Duodenal mucosa (tissue), 2 donors: Measurements from ENCODE around the gene FOXL1.

Source experiments
- H3K27ac ChIP-seq: one replicate; pipeline ENCODE4 v1.7.0; 2013; ENCODE audit warnings: low read depth, low read length
- H3K27me3 ChIP-seq, 2 donors: one replicate each; pipeline ENCODE4 v1.7.0; 2013; ENCODE audit warnings: low read length in 2 of 2, control low read depth in 1 of 2; ENCODE audit not compliant: insufficient read depth in 2 of 2, control insufficient read depth in 1 of 2
- H3K36me3 ChIP-seq, 2 donors: one replicate each; pipeline ENCODE4 v1.7.0; 2013; ENCODE audit warnings: low read length in 2 of 2, control low read depth in 1 of 2; ENCODE audit not compliant: insufficient read depth in 2 of 2, control insufficient read depth in 1 of 2
- H3K4me1 ChIP-seq, 2 donors: one replicate each; pipeline ENCODE4 v1.7.0; 2013; ENCODE audit warnings: low read length in 2 of 2, control low read depth in 1 of 2; ENCODE audit not compliant: insufficient read depth in 2 of 2, control insufficient read depth in 1 of 2
- H3K4me3 ChIP-seq, 2 donors: one replicate each; pipeline ENCODE4 v1.7.0; 2013; ENCODE audit warnings: low read length in 2 of 2, low read depth in 1 of 2
- H3K9ac ChIP-seq, 2 donors: one replicate each; pipeline ENCODE4 v1.7.0; 2013; ENCODE audit warnings: low read length in 2 of 2, low read depth in 1 of 2
- H3K9me3 ChIP-seq, 2 donors: one replicate each; pipeline ENCODE4 v1.7.0; 2013; ENCODE audit warnings: low read length in 2 of 2, control low read depth in 1 of 2; ENCODE audit not compliant: control insufficient read depth in 1 of 2

FOXL1 gene

DNA sequence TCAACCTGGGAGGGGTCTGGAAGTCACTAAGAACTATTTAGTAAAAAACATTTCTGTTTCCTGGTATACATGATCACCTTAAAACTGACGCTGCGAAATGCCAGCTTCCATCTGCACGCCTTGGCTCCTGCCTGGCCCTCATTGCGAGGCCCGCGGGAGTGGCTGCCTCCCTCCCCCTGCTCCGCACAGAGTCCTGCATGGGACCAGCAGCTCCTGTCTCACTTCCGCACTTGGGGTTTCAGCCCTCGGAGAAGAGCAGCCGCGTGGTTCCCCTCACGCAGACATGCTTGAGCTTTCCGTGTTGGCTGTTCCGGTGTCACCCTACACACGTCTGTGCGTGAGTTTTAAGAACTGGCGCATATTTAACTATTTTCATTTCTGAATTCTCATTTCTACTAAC, 41.7 kb upstream of the FOXL1 start:
- Histone ChIP-seq H3K4me1 (no peaks in the 10 kb centered on the region), H3K9ac (no peak overlapping the region), H3K9me3 (no peaks in the 10 kb centered on the region), H3K4me3 (no peak overlapping the region), H3K27ac (no peak overlapping the region), H3K27me3 (no peaks in the 10 kb centered on the region), H3K36me3 (peaks cover 24 to 56% of the 10 kb centered on the region in 2 donors)

GRCh38 chr16:86537486-86537885, 40.9 kb upstream of the FOXL1 start:
- H3K4me3 ChIP-seq: no peak overlapping the region
- peaks cover 25 to 62% of the 10 kb centered on the region in 2 donors for H3K36me3 ChIP-seq
- no peaks in the 10 kb centered on the region for H3K9me3 ChIP-seq
- no peaks in the 10 kb centered on the region for H3K4me1 ChIP-seq
- no peaks in the 10 kb centered on the region for H3K27me3 ChIP-seq
- H3K9ac ChIP-seq: no peak overlapping the region
- H3K27ac ChIP-seq: no peak overlapping the region

DNA sequence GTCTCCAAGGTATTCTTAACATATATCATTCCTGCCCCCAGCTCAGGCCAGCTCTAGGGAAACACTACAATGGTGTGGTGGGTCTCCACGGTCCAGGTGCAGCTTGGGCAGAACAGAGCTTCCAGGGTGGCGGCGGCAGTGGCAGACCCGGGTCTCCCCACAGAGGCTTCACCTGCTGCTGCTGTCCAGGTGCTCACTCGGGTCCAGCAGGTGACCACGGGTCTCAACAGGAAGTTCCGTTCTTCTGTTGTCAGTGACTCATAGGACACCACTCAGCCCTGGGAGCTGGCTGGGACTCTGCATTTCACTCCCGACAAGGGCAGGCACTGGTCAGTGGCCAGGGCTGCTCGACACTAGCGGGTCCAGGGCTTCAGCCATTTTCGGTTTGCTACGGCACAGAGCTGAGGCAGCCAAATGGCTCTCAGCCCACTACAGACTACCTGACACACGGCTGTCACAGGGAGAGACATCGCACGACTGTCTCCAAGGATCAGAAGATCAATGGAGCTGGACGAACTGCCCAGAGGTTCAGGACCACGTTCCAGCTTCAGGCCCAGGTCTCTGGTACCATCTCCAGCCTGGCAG, 40.1 kb upstream of the FOXL1 start:
- peaks cover 25 to 64% of the 10 kb centered on the region in 2 donors for H3K36me3 ChIP-seq
- H3K4me3 ChIP-seq: no peak overlapping the region
- no peak overlapping the region for H3K9ac ChIP-seq
- H3K27ac ChIP-seq: no peak overlapping the region
- no peaks in the 10 kb centered on the region for H3K9me3 ChIP-seq
- no peaks in the 10 kb centered on the region for H3K4me1 ChIP-seq
- H3K27me3 ChIP-seq: no peaks in the 10 kb centered on the region

- no peaks in the 10 kb centered on the region for H3K4me1 ChIP-seq
Observed at GRCh38 chr16:86540894-86541293, 37.5 kb upstream of the FOXL1 start.

DNA sequence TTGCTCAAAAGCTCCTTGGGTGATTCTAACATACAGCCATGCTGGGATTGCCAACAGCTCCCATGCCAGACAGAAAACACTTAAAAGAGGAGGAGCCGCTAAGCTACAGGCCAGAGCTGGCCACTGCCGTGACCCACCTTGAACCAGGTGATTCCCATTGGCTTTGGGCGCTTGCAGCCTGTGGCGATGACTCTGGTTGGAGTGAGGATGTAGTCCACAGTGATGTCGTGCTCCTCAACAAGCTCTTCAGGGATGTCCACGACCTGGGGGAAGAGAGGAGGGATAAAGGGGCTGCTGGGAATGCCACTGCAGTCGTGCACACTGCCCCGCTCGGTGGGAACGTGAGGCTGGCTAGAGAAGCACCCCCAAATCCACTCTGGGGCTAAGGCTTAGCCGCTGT, 36.8 kb upstream of the FOXL1 start:
- Histone ChIP-seq H3K9ac (no peak overlapping the region), H3K9me3 (no peaks in the 10 kb centered on the region), H3K27me3 (no peaks in the 10 kb centered on the region), H3K4me1 (no peaks in the 10 kb centered on the region), H3K4me3 (no peak overlapping the region), H3K36me3 (peaks cover 23 to 75% of the 10 kb centered on the region in 2 donors), H3K27ac (no peak overlapping the region)

More at GRCh38 chr16:86540894-86541293, 37.5 kb upstream of the FOXL1 start:
- Histone ChIP-seq H3K9me3 (no peaks in the 10 kb centered on the region), H3K4me3 (no peak overlapping the region), H3K27me3 (no peaks in the 10 kb centered on the region), H3K9ac (no peak overlapping the region), H3K27ac (no peak overlapping the region), H3K36me3 (peaks cover 23 to 72% of the 10 kb centered on the region in 2 donors)

- H3K36me3 ChIP-seq: peaks cover 24 to 76% of the 10 kb centered on the region in 2 donors
- H3K4me1 ChIP-seq: no peaks in the 10 kb centered on the region
- H3K9me3 ChIP-seq: no peaks in the 10 kb centered on the region
Observed at GRCh38 chr16:86542756-86543750, 35.3 kb upstream of the FOXL1 start.

DNA sequence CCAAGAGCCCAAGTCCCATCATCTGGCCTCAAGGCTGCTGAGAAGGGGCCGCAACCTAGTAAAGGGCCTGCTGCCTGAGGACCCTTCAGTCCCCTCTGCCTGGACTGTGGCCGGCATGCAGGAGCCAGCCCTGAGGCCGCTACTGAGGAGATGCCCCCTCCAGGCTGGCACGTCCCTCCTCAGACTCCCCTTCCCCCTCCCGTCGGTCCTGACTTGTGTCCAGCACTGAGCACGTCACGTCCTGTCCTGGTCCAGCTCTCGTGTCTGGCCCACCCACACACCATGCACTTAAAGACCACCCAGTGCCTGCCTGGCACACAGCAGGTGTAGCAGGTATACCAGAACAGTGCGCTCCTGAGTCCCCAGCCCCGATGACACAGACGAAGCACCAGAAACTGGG, 32.9 kb upstream of the FOXL1 start:
- Histone ChIP-seq H3K36me3 (peaks cover 19 to 65% of the 10 kb centered on the region in 2 donors), H3K4me1 (no peaks in the 10 kb centered on the region)

More at GRCh38 chr16:86542756-86543750, 35.3 kb upstream of the FOXL1 start:
- H3K9ac ChIP-seq: no peak overlapping the region
- H3K27me3 ChIP-seq: no peaks in the 10 kb centered on the region
- H3K4me3 ChIP-seq: no peak overlapping the region
- H3K27ac ChIP-seq: no peak overlapping the region

DNA sequence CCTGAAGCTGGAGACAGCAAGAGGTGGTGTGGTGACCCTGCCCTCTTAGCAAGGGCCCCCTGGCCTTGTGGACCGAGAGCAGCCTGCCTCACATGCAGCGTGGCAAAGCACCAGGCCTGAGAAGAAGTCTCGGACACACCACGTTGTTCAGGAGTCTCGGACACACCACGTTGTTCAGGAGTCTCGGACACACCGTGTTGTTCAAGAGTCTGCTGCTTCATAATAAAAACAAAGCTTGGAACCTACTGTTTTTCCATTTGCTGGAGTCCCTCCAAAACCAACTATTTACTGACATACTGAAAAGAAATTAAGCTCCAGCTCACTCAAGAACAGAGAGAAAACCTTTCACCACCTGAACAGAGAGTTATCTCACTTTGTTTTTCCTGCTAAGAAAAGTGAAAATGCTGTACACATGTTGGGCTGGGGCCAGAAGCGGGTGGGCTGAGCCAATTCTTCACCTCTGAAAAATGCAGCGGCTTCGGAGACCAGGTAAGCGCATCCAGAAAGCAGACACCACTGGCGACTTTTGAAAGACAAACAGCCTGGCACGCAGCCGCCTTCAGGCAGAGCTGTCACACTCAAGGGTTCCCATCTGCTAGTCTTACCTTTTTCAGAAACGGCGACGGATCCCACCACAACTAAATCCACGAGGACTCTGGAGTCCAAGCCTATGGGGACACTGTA, 32.3 kb upstream of the FOXL1 start:
- Histone ChIP-seq H3K4me1 (no peaks in the 10 kb centered on the region), H3K36me3 (peaks cover 13 to 64% of the 10 kb centered on the region in 2 donors), H3K27ac (no peak overlapping the region), H3K27me3 (no peaks in the 10 kb centered on the region), H3K9ac (no peak overlapping the region), H3K4me3 (no peak overlapping the region), H3K9me3 (no peaks in the 10 kb centered on the region)

More for the DNA sequence above, 32.9 kb upstream of the FOXL1 start:
- Histone ChIP-seq H3K27me3 (no peaks in the 10 kb centered on the region), H3K27ac (no peak overlapping the region), H3K4me3 (no peak overlapping the region), H3K9ac (no peak overlapping the region), H3K9me3 (no peaks in the 10 kb centered on the region)

DNA sequence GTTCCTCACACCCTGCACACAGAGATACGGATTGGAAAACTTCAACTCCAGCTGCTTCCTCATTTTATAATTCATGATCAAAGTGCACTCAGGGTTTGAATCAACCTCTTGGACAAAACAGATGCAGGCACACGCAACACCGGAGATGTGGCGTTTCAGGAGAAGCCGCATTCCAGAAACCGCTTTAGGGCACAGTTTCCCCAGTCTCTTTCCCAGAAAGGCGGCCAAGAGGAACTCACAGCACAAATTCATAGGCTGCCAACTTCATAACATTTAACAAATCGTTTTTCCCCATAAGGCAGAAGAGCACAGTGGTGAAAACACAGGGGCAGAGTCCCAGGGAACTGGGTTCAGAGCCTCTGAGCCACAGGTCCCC, 31.7 kb upstream of the FOXL1 start:
- Histone ChIP-seq H3K9ac (no peak overlapping the region), H3K4me3 (no peak overlapping the region), H3K9me3 (no peaks in the 10 kb centered on the region), H3K36me3 (peaks cover 8 to 58% of the 10 kb centered on the region in 2 donors), H3K27ac (no peak overlapping the region), H3K27me3 (no peaks in the 10 kb centered on the region), H3K4me1 (no peaks in the 10 kb centered on the region)

- Histone ChIP-seq H3K27me3 (no peaks in the 10 kb centered on the region), H3K9ac (no peak overlapping the region), H3K4me1 (no peaks in the 10 kb centered on the region), H3K36me3 (peaks cover 7 to 52% of the 10 kb centered on the region in 2 donors), H3K27ac (no peak overlapping the region), H3K9me3 (no peaks in the 10 kb centered on the region), H3K4me3 (no peak overlapping the region)
Observed at GRCh38 chr16:86547286-86547685, 31.1 kb upstream of the FOXL1 start.
